IPS-NIHi7 (cell line): ENCODE measurements around the gene MUC5B.
"Not testable (repeated sequence)": the region's sequence is repeated elsewhere in the genome, so short reads cannot be mapped to it uniquely, and the experiment has no call there.

Source experiments
- DNase-seq: peaks from one replicate; pipeline ENCODE4 v3.0.0; 2012; ENCODE audit warnings: mixed read lengths; ENCODE audit errors: extremely low spot score

MUC5B gene

DNA sequence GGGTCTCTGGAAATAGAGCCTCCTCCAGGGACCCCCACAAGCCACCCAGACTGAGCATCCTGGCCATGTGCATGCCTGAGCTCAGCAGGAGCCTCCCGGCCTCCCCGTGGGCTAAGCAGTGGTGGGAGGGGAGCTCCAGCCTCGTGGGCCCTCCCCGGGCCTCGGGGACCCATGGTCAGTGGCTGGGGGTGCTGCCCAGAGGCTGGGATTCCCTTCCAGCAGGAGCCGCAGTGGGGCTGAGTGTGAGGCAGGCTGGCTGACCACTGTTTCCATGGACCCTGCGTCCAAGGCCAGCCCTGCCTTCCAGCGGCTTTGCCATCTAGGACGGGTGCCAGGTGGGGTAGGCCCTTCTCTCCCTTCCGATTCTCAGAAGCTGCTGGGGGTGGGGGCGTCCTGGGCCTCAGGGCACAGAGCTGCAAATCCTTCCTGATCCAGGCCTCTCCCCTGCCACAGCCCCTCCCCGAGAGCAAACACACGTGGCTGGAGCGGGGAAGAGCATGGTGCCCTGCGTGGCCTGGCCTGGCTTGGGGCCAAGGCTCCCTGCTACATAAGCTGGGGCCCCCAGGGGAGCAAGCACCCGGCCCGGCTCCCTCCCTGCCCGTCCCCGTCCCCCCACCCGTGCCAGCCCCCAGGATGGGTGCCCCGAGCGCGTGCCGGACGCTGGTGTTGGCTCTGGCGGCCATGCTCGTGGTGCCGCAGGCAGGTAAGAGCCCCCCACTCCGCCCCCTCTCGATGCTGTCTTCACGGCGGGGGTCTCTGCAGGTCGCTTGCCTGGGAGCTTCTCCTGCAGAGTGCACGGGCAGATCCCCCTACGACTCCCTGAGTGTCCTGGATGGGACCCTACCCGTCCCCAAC lies at the start of gene MUC5B:
MUC5B (plus strand) TSS at position 576 of the 855 bp plus-strand sequence; CDS start at position 634, 58 bp downstream.
- no peak for DNase-seq

- not testable (repeated sequence) for DNase-seq
These were observed 49.5 kb upstream of the MUC5B start for GRCh38 chr11:1173396-1173795.

- no peak for DNase-seq
These were observed 48.2 kb upstream of the MUC5B start for GRCh38 chr11:1174441-1175370.

- no peak for DNase-seq
These were observed 47.2 kb upstream of the MUC5B start for GRCh38 chr11:1175461-1176223.

DNA sequence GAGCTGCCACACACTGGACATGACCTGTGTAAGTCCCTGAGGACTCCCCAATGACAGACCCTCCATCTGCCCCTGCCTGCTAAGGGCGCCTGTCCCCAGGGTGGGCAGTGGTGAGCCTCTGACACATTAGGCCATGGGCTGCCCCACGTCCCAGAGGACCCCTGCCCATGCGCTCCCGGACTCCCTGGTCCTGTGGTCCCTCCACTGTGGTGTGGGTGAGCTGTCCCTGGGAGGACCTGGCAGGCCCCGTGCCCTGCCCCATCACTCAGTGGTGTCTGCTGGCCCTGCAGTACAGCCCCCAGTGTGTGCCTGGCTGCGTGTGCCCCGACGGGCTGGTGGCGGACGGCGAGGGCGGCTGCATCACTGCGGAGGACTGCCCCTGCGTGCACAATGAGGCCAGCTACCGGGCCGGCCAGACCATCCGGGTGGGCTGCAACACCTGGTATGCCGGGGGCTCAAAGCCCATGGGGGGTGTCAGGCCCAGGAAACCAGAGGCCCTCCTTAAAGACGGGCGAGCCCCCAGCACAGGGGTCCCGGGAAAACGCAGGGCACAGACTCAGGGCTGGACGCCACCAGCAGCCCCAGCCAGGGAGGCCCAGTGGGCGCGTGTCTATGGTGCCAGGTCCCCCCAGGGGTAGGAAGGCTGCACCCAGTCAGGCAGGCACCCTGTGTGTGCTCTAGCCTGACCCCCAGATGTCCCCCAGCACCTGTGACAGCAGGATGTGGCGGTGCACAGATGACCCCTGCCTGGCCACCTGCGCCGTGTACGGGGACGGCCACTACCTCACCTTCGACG lies 46.4 kb upstream of the MUC5B start:
- no peak for DNase-seq

DNA sequence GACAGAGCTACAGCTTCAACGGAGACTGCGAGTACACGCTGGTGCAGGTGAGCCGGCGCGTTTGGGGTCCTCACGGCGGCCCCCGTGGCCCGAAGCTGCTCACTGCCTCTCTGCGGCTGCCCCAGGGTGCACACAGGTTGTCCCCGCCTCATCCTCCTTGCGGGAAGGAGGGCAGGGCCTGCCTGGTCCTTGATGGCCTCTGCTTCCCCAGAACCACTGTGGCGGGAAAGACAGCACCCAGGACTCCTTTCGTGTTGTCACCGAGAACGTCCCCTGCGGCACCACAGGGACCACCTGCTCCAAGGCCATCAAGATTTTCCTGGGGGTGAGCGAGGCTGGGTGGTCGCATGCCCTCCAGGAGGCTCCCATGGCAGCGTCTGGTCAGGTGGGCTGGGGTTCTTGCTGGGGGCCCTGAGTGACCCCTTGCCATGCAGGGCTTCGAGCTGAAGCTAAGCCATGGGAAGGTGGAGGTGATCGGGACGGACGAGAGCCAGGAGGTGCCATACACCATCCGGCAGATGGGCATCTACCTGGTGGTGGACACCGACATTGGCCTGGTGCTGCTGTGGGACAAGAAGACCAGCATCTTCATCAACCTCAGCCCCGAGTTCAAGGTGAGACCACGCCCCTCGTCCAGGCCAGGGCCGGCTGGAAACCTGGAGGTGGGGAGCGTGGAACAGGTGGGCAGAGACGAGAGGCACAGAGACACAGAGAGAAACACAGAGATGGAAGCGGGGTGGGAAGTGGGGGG lies 45.7 kb upstream of the MUC5B start:
- DNase-seq = no peak

GRCh38 chr11:1177771-1178090 lies 45.1 kb upstream of the MUC5B start:
- no peak for DNase-seq

DNA sequence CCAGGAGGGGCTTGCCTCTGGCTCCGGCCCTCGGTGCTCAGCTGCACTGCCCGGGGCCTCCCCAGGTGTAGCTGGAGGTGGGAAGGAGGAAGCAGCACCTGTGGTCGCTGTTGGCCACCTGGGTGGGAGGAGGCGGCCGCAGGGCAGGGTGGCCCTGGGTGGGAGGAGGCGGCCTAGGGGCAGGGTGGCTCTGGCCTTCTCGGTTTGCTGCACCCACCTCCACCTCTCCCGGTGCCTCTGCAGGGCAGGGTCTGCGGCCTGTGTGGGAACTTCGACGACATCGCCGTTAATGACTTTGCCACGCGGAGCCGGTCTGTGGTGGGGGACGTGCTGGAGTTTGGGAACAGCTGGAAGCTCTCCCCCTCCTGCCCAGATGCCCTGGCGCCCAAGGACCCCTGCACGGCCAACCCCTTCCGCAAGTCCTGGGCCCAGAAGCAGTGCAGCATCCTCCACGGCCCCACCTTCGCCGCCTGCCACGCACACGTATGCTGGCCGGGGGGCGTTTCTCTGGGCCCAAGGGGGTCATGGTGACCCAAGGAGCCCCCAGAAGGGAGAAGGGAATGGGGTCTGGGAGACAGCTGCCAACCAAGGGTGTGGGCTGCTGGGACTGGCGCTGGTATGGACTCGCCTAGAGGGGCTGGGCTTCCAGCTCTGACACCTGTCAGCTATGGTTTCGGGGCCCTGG lies 44.5 kb upstream of the MUC5B start:
- no peak for DNase-seq

DNA sequence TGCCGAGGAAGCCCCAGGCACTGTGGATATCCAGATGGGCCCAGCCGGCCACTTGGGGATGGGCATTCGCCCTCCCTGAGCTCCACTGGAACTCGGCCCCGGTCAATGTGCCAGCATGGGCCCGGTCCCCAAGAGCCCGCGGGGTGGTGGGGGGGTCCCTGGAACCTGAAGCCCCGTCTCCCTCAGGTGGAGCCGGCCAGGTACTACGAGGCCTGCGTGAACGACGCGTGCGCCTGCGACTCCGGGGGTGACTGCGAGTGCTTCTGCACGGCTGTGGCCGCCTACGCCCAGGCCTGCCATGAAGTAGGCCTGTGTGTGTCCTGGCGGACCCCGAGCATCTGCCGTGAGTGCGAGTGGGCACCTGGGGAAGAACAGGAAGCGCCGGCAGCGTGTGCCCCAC lies 44.0 kb upstream of the MUC5B start:
- no peak for DNase-seq

DNA sequence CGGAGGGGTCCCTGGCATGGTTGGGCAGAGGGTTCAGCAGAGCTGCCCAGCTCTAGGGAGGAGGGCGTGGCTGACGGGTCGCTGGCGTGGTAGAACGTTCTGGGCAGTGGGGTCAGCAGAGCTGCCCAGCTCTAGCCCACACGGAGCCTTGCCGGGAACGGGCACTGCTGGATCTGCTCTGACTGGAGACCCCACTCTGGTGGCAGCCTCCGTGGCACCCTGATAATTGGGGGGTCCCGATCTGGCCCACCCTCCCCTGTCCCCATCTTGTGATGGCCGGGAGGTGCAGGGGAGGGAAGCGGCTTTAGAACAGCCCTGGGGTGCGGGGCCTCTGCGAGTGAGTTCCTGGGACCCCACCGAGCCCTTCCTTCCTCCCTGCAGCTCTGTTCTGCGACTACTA lies 43.2 kb upstream of the MUC5B start:
- DNase-seq = no peak

DNA sequence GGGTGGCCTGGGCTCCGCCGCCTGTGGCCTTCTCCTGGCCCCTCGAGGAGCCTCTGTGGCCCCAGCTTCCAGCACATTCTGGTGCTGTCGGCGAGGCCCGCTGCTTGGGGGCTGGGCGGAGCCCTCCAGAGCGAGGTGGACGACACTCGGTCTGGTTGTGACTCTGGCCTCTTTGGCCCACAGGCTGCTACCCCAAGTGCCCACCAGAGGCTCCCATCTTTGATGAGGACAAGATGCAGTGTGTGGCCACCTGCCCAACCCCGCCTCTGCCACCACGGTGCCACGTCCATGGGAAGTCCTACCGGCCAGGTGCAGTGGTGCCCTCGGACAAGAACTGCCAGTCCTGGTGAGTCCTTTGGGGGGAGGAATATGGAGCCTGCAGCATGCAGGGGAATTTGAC lies 42.7 kb upstream of the MUC5B start:
- no peak for DNase-seq

DNA sequence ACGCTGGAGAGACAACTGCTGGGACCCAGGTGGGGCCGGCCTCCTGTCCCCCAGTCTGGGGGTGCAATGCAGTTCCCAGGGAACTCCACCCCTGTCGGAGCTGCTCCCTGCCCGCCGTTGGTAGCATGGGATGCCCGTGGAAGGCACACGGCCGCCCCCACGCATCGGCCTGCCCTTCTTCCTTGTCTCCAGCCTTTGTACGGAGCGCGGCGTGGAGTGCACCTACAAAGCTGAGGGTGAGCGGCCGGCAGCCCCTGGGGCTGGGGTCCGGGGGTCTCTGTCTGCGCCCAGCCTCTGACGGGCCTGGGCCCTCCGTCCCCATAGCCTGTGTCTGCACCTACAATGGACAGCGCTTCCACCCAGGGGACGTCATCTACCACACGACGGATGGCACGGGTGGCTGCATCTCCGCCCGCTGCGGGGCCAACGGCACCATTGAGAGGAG lies 41.9 kb upstream of the MUC5B start:
- DNase-seq = no peak

DNA sequence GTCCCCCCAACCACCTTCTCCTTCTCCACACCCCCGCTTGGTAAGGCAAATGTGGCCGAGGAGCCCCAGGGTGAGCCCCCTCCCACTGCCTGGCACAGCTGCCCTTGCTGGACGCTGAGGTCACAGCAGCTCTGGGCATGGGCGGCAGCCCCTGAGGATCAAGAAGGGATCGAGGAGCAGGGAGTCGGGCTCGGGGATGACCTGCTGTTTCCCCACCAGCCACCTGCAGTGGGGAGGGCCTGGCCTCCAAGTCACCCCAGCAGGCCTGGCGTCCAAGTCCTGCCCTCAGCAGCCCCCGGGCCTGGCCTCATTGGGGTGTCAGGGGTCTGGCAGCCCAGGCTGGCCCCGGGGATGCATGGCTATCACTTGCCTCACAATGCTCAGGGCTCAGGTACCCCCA lies 41.4 kb upstream of the MUC5B start:
- DNase-seq = no peak

DNA sequence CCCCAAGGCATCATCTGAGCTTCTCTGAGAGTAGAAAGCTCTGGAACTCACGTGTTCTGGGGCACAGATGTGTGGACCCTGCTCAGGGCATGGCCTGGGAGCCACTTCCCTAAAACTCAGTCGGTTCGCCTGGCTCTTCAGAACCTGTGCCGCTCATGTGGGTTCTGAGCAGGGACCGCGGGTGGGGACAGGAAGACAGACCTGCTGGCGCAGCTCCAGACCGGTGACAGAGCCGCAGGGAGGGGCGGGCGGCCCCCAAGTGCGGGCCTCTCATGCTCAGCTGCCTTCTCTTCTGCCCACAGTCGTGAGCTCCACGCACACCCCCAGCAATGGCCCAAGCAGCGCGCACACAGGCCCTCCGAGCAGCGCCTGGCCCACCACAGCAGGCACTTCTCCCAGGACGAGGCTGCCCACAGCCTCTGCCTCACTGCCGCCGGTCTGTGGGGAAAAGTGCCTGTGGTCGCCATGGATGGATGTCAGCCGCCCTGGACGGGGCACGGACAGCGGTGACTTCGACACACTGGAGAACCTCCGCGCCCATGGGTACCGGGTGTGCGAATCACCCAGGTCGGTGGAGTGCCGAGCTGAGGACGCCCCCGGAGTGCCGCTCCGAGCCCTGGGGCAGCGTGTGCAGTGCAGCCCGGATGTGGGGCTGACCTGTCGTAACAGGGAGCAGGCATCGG lies 40.9 kb upstream of the MUC5B start:
- no peak for DNase-seq

GRCh38 chr11:1184139-1184538 lies 38.7 kb upstream of the MUC5B start:
- not testable (repeated sequence) for DNase-seq

DNA sequence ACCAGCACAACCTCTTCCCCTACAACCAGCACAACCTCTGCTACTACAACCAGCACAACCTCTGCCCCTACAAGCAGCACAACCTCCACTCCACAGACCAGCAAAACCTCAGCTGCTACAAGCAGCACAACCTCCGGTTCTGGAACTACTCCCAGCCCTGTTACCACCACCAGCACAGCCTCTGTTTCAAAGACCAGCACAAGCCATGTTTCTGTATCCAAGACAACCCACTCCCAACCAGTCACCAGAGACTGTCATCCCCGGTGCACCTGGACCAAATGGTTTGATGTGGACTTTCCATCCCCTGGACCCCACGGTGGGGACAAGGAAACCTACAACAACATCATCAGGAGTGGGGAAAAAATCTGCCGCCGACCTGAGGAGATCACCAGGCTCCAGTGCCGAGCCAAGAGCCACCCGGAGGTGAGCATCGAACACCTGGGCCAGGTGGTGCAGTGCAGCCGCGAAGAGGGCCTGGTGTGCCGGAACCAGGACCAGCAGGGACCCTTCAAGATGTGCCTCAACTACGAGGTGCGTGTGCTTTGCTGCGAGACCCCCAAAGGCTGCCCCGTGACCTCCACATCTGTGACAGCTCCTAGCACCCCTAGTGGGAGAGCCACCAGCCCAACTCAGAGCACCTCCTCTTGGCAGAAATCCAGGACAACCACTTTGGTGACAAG lies 34.3 kb upstream of the MUC5B start:
- DNase-seq = not testable (repeated sequence)

DNA sequence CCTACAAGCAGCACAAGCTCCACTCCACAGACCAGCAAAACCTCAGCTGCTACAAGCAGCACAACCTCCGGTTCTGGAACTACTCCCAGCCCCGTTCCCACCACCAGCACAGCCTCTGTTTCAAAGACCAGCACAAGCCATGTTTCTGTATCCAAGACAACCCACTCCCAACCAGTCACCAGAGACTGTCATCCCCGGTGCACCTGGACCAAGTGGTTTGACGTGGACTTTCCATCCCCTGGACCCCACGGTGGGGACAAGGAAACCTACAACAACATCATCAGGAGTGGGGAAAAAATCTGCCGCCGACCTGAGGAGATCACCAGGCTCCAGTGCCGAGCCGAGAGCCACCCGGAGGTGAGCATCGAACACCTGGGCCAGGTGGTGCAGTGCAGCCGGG lies 33.0 kb upstream of the MUC5B start:
- DNase-seq = not testable (repeated sequence)

DNA sequence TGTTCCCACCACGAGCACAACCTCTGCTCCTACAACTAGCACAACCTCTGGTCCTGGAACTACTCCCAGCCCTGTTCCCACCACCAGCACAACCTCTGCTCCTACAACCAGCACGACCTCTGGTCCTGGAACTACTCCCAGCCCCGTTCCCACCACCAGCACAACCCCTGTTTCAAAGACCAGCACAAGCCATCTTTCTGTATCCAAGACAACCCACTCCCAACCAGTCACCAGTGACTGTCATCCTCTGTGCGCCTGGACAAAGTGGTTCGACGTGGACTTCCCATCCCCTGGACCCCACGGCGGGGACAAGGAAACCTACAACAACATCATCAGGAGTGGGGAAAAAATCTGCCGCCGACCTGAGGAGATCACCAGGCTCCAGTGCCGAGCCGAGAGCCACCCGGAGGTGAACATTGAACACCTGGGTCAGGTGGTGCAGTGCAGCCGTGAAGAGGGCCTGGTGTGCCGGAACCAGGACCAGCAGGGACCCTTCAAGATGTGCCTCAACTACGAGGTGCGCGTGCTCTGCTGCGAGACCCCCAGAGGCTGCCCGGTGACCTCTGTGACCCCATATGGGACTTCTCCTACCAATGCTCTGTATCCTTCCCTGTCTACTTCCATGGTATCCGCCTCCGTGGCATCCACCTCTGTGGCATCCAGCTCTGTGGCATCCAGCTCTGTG lies 30.9 kb upstream of the MUC5B start:
- not testable (repeated sequence) for DNase-seq
